WTC11 (cell line): ENCODE data around the gene GNAS.

Source experiments
- CTCF ChIP-seq: fragments of 200-600 bp; IDR thresholded peaks from 2 replicates; pipeline ENCODE4 v1.8.0; 2022; ENCODE audit warnings: antibody characterized with exemption
- ETV6 ChIP-seq: sonication (generic); formaldehyde crosslinking; IDR thresholded peaks from 2 replicates; pipeline ENCODE4 v1.8.1; 2022; ENCODE audit warnings: mild to moderate bottlenecking, missing genetic modification reagents
- JUN ChIP-seq: sonication (generic); formaldehyde crosslinking; IDR thresholded peaks from 2 replicates; pipeline ENCODE4 v1.8.0; 2023; ENCODE audit warnings: mild to moderate bottlenecking, missing genetic modification reagents
- RORB ChIP-seq: fragments of 250-450 bp; sonication (Bioruptor Pico); IDR thresholded peaks from 2 replicates; pipeline ENCODE4 v1.9.0; 2021; ENCODE audit warnings: mild to moderate bottlenecking
- ZNF138 ChIP-seq: sonication (generic); formaldehyde crosslinking; conservative IDR thresholded peaks from 2 replicates; pipeline ENCODE4 v1.8.1; 2022; ENCODE audit warnings: mild to moderate bottlenecking, moderate library complexity, missing genetic modification reagents
- ZNF281 ChIP-seq: sonication (generic); formaldehyde crosslinking; IDR thresholded peaks from 2 replicates; pipeline ENCODE4 v1.8.0; 2023; ENCODE audit warnings: mild to moderate bottlenecking, missing genetic modification reagents
- ZNF416 ChIP-seq: fragments of 250-450 bp; sonication (Bioruptor Pico); IDR thresholded peaks from 2 replicates; pipeline ENCODE4 v1.9.0; 2021; ENCODE audit warnings: mild to moderate bottlenecking, inconsistent platforms
- TF ChIP-seq, protein P1 (sequence below): sonication (generic); formaldehyde crosslinking; IDR thresholded peaks from 2 replicates; pipeline ENCODE4 v1.8.0; 2022; ENCODE audit warnings: mild to moderate bottlenecking, missing genetic modification reagents
- TF ChIP-seq, protein P2 (sequence below): sonication (generic); formaldehyde crosslinking; IDR thresholded peaks from 2 replicates; pipeline ENCODE4 v1.8.1; 2023; ENCODE audit warnings: mild to moderate bottlenecking, missing genetic modification reagents, moderate library complexity
- TF ChIP-seq, protein P3 (sequence below): sonication (generic); formaldehyde crosslinking; IDR thresholded peaks from 2 replicates; pipeline ENCODE4 v1.8.0; 2022; ENCODE audit warnings: mild to moderate bottlenecking, missing genetic modification reagents
- TF ChIP-seq, protein P4 (sequence below): sonication (generic); formaldehyde crosslinking; IDR thresholded peaks from 2 replicates; pipeline ENCODE4 v1.8.1; 2022; ENCODE audit warnings: missing genetic modification reagents, borderline replicate concordance

- TF ChIP-seq CTCF (no peak), ZNF281 (no peak), ZNF138 (CRISPR knock-in tag) (no peak), JUN (no peak), ETV6 (no peak), ZNF416 (CRISPR knock-in tag) (no peak), RORB (no peak)
- TF ChIP-seq, protein P1, sequence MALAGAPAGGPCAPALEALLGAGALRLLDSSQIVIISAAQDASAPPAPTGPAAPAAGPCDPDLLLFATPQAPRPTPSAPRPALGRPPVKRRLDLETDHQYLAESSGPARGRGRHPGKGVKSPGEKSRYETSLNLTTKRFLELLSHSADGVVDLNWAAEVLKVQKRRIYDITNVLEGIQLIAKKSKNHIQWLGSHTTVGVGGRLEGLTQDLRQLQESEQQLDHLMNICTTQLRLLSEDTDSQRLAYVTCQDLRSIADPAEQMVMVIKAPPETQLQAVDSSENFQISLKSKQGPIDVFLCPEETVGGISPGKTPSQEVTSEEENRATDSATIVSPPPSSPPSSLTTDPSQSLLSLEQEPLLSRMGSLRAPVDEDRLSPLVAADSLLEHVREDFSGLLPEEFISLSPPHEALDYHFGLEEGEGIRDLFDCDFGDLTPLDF = no peak
- TF ChIP-seq, protein P2, sequence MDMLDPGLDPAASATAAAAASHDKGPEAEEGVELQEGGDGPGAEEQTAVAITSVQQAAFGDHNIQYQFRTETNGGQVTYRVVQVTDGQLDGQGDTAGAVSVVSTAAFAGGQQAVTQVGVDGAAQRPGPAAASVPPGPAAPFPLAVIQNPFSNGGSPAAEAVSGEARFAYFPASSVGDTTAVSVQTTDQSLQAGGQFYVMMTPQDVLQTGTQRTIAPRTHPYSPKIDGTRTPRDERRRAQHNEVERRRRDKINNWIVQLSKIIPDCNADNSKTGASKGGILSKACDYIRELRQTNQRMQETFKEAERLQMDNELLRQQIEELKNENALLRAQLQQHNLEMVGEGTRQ (CRISPR knock-in tag) = no peak
- TF ChIP-seq, protein P3, sequence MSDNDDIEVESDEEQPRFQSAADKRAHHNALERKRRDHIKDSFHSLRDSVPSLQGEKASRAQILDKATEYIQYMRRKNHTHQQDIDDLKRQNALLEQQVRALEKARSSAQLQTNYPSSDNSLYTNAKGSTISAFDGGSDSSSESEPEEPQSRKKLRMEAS (CRISPR knock-in tag) = no peak
- TF ChIP-seq, protein P4, sequence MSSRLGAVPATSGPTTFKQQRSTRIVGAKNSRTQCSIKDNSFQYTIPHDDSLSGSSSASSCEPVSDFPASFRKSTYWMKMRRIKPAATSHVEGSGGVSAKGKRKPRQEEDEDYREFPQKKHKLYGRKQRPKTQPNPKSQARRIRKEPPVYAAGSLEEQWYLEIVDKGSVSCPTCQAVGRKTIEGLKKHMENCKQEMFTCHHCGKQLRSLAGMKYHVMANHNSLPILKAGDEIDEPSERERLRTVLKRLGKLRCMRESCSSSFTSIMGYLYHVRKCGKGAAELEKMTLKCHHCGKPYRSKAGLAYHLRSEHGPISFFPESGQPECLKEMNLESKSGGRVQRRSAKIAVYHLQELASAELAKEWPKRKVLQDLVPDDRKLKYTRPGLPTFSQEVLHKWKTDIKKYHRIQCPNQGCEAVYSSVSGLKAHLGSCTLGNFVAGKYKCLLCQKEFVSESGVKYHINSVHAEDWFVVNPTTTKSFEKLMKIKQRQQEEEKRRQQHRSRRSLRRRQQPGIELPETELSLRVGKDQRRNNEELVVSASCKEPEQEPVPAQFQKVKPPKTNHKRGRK (CRISPR knock-in tag) = no peak
Observed at GRCh38 chr20:58878399-58878798, 25.9 kb downstream of the GNAS start.
